ENCODE measurements around the gene GLIPR2. TPM values are rescaled to one million over a fixed set of nuclear protein-coding genes. Genes with fewer than 3 reads are reported as not detected.

GLIPR2 gene
- total RNA-seq, 1 donor from 2014 or later, result 7.3 TPM

GRCh38 chr9:36211510-36211909 is 75.0 kb downstream of the GLIPR2 start:
- Mint-ChIP-seq H3K4me3 (ENCODE audit: low read depth) (no peak overlapping the region), H3K4me1 (ENCODE audit: low read depth) (peaks cover 6% of the 10 kb centered on the region), H3K9me3 (ENCODE audit: low read depth) (no peaks in the 10 kb centered on the region), H3K27ac (no peak overlapping the region), H3K27me3 (no peaks in the 10 kb centered on the region), H3K36me3 (ENCODE audit: insufficient read depth) (peaks cover 18% of the 10 kb centered on the region)
- no peak for TF ChIP-seq CTCF (IDR thresholded peaks at IDR 0.05; ENCODE audit: unreplicated experiment)
- DNase-seq (ENCODE audit: low spot score, unreplicated experiment), result no peak

GRCh38 chr9:36213387-36213786 is 76.9 kb downstream of the GLIPR2 start:
- Mint-ChIP-seq H3K4me1 (ENCODE audit: low read depth) (no peaks in the 10 kb centered on the region), H3K4me3 (ENCODE audit: low read depth) (no peak overlapping the region), H3K27me3 (no peaks in the 10 kb centered on the region), H3K27ac (peak overlapping the region; percentile 84), H3K36me3 (ENCODE audit: insufficient read depth) (peaks cover 10% of the 10 kb centered on the region), H3K9me3 (ENCODE audit: low read depth) (no peaks in the 10 kb centered on the region)
- TF ChIP-seq CTCF (IDR thresholded peaks at IDR 0.05; ENCODE audit: unreplicated experiment), result no peak
- DNase-seq (ENCODE audit: low spot score, unreplicated experiment), result no peak

Other genes with a start within 250 kb of the GLIPR2 start
- not detected in 2 replicates for gene HRCT1, start 230.5 kb upstream of the GLIPR2 start, total RNA-seq
- gene SPAAR, start 227.2 kb upstream of the GLIPR2 start, total RNA-seq, result not detected in 2 replicates
- not detected in 2 replicates for gene OR2S2, start 178.6 kb upstream of the GLIPR2 start, total RNA-seq
- gene RECK, start 99.8 kb upstream of the GLIPR2 start, total RNA-seq, result 6.9 and 7.1 TPM in 2 replicates
- gene CCIN, start 32.7 kb downstream of the GLIPR2 start, total RNA-seq, result not detected in 2 replicates
- 178 and 185 TPM in 2 replicates for gene CLTA, start 54.2 kb downstream of the GLIPR2 start, total RNA-seq
- 9.9 and 12.3 TPM in 2 replicates for gene GNE, start 121.7 kb downstream of the GLIPR2 start, total RNA-seq

All from progenitor cell of endocrine pancreas (in vitro differentiated cells).